ENCODE data around the gene DRAP1.
"Not testable (repeated sequence)": the region's sequence is repeated elsewhere in the genome, so short reads cannot be mapped to it uniquely, and the experiment has no call there.

Gene DRAP1

DNA sequence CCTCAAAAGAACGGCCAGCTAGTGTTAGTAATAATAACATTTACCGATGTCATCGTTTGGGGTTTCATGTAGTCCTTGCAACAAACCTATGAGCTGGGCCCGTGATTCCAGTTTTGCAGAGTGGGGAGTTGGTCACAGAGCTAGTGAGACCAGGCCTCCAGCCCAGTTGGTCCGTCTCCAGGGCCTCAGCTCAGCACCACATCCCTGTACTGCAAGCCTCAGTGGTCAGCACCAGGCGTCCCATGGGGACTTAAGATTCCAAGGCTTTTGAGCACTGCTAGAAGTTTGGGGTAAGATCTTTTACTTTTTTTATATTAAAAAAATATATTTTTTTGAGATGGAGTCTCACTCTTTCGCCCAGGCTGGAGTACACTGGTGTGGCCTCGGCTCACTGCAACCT, 25.0 kb downstream of the DRAP1 start:
- Histone ChIP-seq H3K9ac (ENCODE audit: insufficient read length, low read depth) (no peak overlapping the region), H3K36me3 (ENCODE audit: insufficient read depth, insufficient read length, low read length) (no peaks in the 10 kb centered on the region), H3K9me3 (ENCODE audit: insufficient read depth, low read length) (no peaks in the 10 kb centered on the region), H3K27me3 (ENCODE audit: insufficient read depth, insufficient read length) (no peaks in the 10 kb centered on the region), H3K4me1 (ENCODE audit: insufficient read depth, insufficient read length) (peaks cover 16% of the 10 kb centered on the region), H3K4me3 (ENCODE audit: insufficient read length, low read depth) (no peak overlapping the region)
- DNase-seq (ENCODE audit: low read depth, low spot score): no peak
- TF ChIP-seq ZNF274 (IDR thresholded peaks at IDR 0.05; ENCODE audit: low read depth, low read length): no peak
- TF ChIP-seq YY1 (IDR thresholded peaks at IDR 0.05; ENCODE audit: insufficient read depth, insufficient read length): no peak
- no peak for TF ChIP-seq SUZ12 (IDR thresholded peaks at IDR 0.05; ENCODE audit: extremely low read depth, insufficient read depth, insufficient read length)

DNA sequence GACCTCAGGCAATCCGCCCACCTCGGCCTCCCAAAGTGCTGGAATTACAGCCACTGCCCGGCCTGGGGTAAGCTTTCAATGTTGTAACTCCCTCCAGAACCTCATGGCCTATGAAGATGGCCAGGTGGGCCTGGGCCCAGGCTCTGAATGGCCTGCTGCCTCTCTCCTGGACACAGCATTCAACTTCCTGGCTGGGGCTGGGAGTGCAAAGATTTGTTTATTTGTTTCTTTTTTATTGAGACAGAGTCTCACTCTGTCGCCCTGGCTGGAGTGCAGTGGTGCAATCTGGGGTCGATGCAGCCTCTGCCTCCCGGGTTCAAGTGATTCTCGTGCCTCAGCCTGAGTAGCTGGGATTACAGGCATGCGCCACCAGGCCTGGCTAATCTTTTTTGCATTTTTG, 25.5 kb downstream of the DRAP1 start:
- no peak for DNase-seq (ENCODE audit: low read depth, low spot score)

DNA sequence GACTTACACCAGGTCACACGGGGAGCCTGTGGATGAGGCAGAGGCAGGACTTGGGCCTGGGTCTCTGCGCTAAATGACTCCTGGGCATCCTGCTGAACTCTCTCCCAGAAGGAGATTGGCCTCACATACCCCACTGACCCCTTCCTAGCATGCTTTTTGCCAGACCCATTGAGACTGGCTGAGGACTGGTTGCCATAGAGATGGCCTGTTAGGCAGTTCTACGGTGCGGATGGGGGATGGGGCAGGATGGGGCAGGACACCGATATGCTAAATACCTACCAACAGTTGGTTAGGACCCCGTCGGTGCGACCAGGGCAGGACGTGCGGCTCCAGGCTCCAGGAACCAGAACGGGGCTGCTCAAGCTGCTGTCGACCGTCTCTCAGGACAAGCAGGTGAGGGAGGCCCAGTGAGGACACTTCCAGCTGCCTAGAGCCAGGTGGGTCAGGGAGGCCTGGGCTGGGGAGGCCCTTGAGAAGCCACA, 26.2 kb downstream of the DRAP1 start, which contains the start of gene TSGA10IP:
TSS of gene TSGA10IP (plus strand) at position 51 of the 482 bp plus-strand sequence. CDS start at position 247, 196 bp downstream.
- DNase-seq (ENCODE audit: low read depth, low spot score): peak; percentile 83
- H3K9ac ChIP-seq (ENCODE audit: insufficient read length, low read depth): peak within 1 kb of the TSS; percentile 75
- peaks cover 16% of the 10 kb centered on the region for H3K4me1 ChIP-seq (ENCODE audit: insufficient read depth, insufficient read length)
- no peaks in the 10 kb centered on the region for H3K27me3 ChIP-seq (ENCODE audit: insufficient read depth, insufficient read length)
- no peaks in the 10 kb centered on the region for H3K9me3 ChIP-seq (ENCODE audit: insufficient read depth, low read length)
- no peak for TF ChIP-seq SUZ12 (IDR thresholded peaks at IDR 0.05; ENCODE audit: extremely low read depth, insufficient read depth, insufficient read length)
- TF ChIP-seq YY1 (IDR thresholded peaks at IDR 0.05; ENCODE audit: insufficient read depth, insufficient read length): no peak
- no peak for TF ChIP-seq ZNF274 (IDR thresholded peaks at IDR 0.05; ENCODE audit: low read depth, low read length)
- H3K4me3 ChIP-seq (ENCODE audit: insufficient read length, low read depth): peak within 1 kb of the TSS; percentile 48
- H3K36me3 ChIP-seq (ENCODE audit: insufficient read depth, insufficient read length, low read length): no peaks in the 10 kb centered on the region

More for the DNA sequence above, 25.5 kb downstream of the DRAP1 start:
- Histone ChIP-seq H3K4me3 (ENCODE audit: insufficient read length, low read depth) (no peak overlapping the region), H3K9ac (ENCODE audit: insufficient read length, low read depth) (no peak overlapping the region), H3K36me3 (ENCODE audit: insufficient read depth, insufficient read length, low read length) (no peaks in the 10 kb centered on the region), H3K27me3 (ENCODE audit: insufficient read depth, insufficient read length) (no peaks in the 10 kb centered on the region), H3K4me1 (ENCODE audit: insufficient read depth, insufficient read length) (peaks cover 16% of the 10 kb centered on the region), H3K9me3 (ENCODE audit: insufficient read depth, low read length) (no peaks in the 10 kb centered on the region)
- TF ChIP-seq ZNF274 (IDR thresholded peaks at IDR 0.05; ENCODE audit: low read depth, low read length) (no peak), YY1 (IDR thresholded peaks at IDR 0.05; ENCODE audit: insufficient read depth, insufficient read length) (no peak), SUZ12 (IDR thresholded peaks at IDR 0.05; ENCODE audit: extremely low read depth, insufficient read depth, insufficient read length) (no peak)

DNA sequence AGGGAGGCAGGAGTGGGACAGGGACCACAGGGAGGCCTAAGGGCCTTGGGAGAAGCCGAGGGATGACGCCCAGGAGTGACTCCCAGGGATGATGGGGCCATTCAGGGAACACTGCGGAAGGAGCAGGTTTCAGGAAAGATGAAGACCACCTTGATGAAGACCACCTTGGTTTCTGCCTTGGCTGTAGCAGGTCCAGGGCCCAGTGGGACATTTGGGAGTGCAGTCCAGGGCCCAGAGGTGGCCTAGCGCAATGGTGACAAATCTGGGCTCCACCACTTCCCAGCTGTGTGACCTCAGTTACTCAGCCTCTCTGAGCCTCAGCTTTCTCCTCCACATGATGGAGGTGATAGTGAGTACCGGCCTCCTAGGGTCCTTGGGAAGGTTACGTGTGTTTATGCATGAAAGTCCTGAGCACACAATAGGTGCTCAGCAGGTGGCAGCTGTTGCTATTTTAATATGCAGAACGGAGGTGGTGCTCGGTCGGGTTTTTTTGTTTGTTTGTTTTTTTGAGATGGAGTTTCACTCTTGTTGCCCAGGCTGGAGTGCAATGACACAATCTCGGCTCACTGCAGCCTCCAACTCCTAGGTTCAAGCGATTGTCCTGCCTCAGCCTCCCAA, 26.8 kb downstream of the DRAP1 start:
- TF ChIP-seq SUZ12 (IDR thresholded peaks at IDR 0.05; ENCODE audit: extremely low read depth, insufficient read depth, insufficient read length): no peak
- TF ChIP-seq YY1 (IDR thresholded peaks at IDR 0.05; ENCODE audit: insufficient read depth, insufficient read length): no peak
- no peak for TF ChIP-seq ZNF274 (IDR thresholded peaks at IDR 0.05; ENCODE audit: low read depth, low read length)
- no peaks in the 10 kb centered on the region for H3K36me3 ChIP-seq (ENCODE audit: insufficient read depth, insufficient read length, low read length)
- H3K27me3 ChIP-seq (ENCODE audit: insufficient read depth, insufficient read length): no peaks in the 10 kb centered on the region
- DNase-seq (ENCODE audit: low read depth, low spot score): peak; percentile 72
- H3K9ac ChIP-seq (ENCODE audit: insufficient read length, low read depth): peak overlapping the region; percentile 75
- peaks cover 16% of the 10 kb centered on the region for H3K4me1 ChIP-seq (ENCODE audit: insufficient read depth, insufficient read length)
- H3K4me3 ChIP-seq (ENCODE audit: insufficient read length, low read depth): peak overlapping the region; percentile 48
- no peaks in the 10 kb centered on the region for H3K9me3 ChIP-seq (ENCODE audit: insufficient read depth, low read length)

DNA sequence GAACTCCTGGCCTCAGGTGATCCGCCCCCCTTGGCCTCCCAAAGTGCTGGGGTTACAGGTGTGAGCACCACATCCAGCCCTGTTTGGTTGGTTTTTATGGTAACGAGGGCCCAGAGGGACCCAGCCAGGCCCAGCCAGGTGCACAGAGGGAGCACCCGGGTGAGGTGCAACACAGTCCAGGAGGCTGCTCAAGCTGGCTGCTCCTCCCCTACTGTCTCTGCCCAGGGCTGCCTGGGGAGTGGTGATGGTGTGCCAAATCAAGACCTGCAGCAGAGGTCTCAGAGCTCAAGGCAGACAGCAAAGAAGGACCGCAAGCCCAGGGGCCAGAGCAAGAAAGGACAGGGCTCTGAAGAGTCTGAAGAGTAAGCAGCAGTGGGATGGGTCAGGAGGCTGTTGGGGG, 27.4 kb downstream of the DRAP1 start:
- H3K36me3 ChIP-seq (ENCODE audit: insufficient read depth, insufficient read length, low read length): no peaks in the 10 kb centered on the region
- peak overlapping the region; percentile 3 for H3K4me3 ChIP-seq (ENCODE audit: insufficient read length, low read depth)
- H3K9ac ChIP-seq (ENCODE audit: insufficient read length, low read depth): no peak overlapping the region
- H3K27me3 ChIP-seq (ENCODE audit: insufficient read depth, insufficient read length): no peaks in the 10 kb centered on the region
- H3K9me3 ChIP-seq (ENCODE audit: insufficient read depth, low read length): no peaks in the 10 kb centered on the region
- no peak for TF ChIP-seq YY1 (IDR thresholded peaks at IDR 0.05; ENCODE audit: insufficient read depth, insufficient read length)
- no peak for TF ChIP-seq SUZ12 (IDR thresholded peaks at IDR 0.05; ENCODE audit: extremely low read depth, insufficient read depth, insufficient read length)
- TF ChIP-seq ZNF274 (IDR thresholded peaks at IDR 0.05; ENCODE audit: low read depth, low read length): no peak
- DNase-seq (ENCODE audit: low read depth, low spot score): no peak
- H3K4me1 ChIP-seq (ENCODE audit: insufficient read depth, insufficient read length): peaks cover 14% of the 10 kb centered on the region

DNA sequence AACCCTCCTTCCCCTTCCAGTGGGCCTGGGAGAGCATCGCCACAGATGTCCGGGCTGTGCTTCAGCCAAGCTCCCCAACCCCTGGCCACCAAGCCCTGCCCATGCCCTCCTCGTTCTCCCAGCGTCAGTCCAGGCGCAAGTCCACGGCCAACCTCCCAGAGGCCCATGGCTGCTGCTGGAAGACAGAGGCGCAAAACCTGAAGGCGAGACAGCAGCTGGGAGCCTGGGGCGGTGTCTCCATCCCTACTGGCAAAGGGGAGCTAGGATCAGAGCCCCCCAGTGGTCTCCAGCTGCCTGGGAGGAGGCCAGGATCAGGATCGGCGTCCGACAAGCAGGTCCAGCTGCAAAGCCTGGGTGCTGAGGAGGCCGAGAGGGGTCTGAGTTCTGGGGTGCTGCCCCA, 27.9 kb downstream of the DRAP1 start:
- TF ChIP-seq ZNF274 (IDR thresholded peaks at IDR 0.05; ENCODE audit: low read depth, low read length) (no peak), YY1 (IDR thresholded peaks at IDR 0.05; ENCODE audit: insufficient read depth, insufficient read length) (no peak), SUZ12 (IDR thresholded peaks at IDR 0.05; ENCODE audit: extremely low read depth, insufficient read depth, insufficient read length) (no peak)
- no peak for DNase-seq (ENCODE audit: low read depth, low spot score)
- peak overlapping the region; percentile 24 for H3K9ac ChIP-seq (ENCODE audit: insufficient read length, low read depth)
- peaks cover 12% of the 10 kb centered on the region for H3K4me1 ChIP-seq (ENCODE audit: insufficient read depth, insufficient read length)
- H3K9me3 ChIP-seq (ENCODE audit: insufficient read depth, low read length): no peaks in the 10 kb centered on the region
- peak overlapping the region; percentile 3 for H3K4me3 ChIP-seq (ENCODE audit: insufficient read length, low read depth)
- no peaks in the 10 kb centered on the region for H3K27me3 ChIP-seq (ENCODE audit: insufficient read depth, insufficient read length)
- no peaks in the 10 kb centered on the region for H3K36me3 ChIP-seq (ENCODE audit: insufficient read depth, insufficient read length, low read length)

DNA sequence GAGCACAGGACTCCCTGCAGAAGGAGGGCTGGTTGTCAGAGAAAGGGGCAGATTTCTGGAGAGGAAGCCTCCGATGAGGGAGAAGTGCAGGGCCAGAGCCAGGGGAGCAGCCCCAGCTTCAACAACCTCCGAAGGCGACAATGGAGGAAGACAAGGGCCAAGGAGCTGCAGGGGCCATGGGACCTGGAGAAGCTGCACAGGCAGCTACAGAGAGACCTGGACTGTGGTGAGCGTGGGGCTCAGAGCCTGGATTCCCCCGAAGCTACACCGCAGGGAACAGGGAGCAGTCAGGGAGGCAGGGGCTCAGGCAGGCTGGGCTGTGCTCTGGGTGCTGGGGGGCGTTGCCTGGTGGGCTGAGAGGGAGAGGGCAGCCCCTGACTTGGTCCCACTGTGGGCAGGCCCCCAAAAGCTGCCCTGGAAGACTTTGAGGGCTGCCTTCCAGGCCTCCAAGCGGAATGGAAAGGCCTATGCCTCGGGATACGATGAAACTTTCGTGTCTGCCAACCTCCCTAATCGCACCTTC, 28.4 kb downstream of the DRAP1 start:
- TF ChIP-seq SUZ12 (IDR thresholded peaks at IDR 0.05; ENCODE audit: extremely low read depth, insufficient read depth, insufficient read length): no peak
- TF ChIP-seq YY1 (IDR thresholded peaks at IDR 0.05; ENCODE audit: insufficient read depth, insufficient read length): no peak
- no peak for TF ChIP-seq ZNF274 (IDR thresholded peaks at IDR 0.05; ENCODE audit: low read depth, low read length)
- no peaks in the 10 kb centered on the region for H3K9me3 ChIP-seq (ENCODE audit: insufficient read depth, low read length)
- H3K4me3 ChIP-seq (ENCODE audit: insufficient read length, low read depth): no peak overlapping the region
- H3K4me1 ChIP-seq (ENCODE audit: insufficient read depth, insufficient read length): peaks cover 12% of the 10 kb centered on the region
- DNase-seq (ENCODE audit: low read depth, low spot score): no peak
- peak overlapping the region; percentile 24 for H3K9ac ChIP-seq (ENCODE audit: insufficient read length, low read depth)
- no peaks in the 10 kb centered on the region for H3K27me3 ChIP-seq (ENCODE audit: insufficient read depth, insufficient read length)
- no peaks in the 10 kb centered on the region for H3K36me3 ChIP-seq (ENCODE audit: insufficient read depth, insufficient read length, low read length)

DNA sequence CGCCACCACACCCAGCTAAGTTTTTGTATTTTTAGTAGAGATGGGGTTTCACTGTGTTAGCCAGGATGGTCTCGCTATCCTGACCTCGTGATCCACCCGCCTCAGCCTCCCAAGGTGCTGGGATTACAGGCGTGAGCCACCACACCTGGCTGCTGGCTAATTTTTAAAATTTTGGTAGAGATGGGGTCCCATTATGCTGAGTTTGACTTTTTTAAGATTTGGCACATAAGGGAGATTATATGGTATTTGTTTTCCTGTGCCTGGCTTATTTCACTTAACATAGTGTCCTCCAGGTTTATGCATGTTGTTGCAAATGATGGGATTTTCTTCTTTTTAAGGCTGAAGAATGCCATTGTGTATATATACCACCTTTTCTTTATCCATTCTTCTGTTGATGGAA, 31.5 kb downstream of the DRAP1 start:
- not testable (repeated sequence) for H3K27me3 ChIP-seq (ENCODE audit: insufficient read depth, insufficient read length); H3K36me3 ChIP-seq (ENCODE audit: insufficient read depth, insufficient read length, low read length); H3K9ac ChIP-seq (ENCODE audit: insufficient read length, low read depth); H3K4me3 ChIP-seq (ENCODE audit: insufficient read length, low read depth); DNase-seq (ENCODE audit: low read depth, low spot score); H3K9me3 ChIP-seq (ENCODE audit: insufficient read depth, low read length)
- peaks cover 18% of the 10 kb centered on the region for H3K4me1 ChIP-seq (ENCODE audit: insufficient read depth, insufficient read length)

DNA sequence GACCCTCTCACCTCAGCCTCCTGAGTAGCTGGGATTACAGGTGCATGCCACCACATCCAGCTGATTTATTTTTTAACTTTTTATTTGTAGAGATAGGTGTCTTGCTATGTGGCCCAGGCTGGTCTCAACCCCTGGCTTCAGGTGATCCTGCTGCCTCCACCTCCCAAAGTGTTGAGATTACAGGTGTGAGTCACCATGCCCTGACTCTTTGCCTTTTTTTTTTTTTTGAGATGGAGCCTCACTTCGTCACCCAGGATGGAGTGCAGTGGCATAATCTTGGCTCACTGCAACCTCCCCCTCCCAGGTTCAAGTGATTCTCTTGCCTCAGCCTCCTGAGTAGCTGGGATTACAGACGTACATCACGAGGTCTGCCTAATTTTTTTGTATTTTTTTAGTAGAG, 32.4 kb downstream of the DRAP1 start:
- peaks cover 16% of the 10 kb centered on the region for H3K4me1 ChIP-seq (ENCODE audit: insufficient read depth, insufficient read length)
- not testable (repeated sequence) for DNase-seq (ENCODE audit: low read depth, low spot score); H3K36me3 ChIP-seq (ENCODE audit: insufficient read depth, insufficient read length, low read length); H3K4me3 ChIP-seq (ENCODE audit: insufficient read length, low read depth); H3K27me3 ChIP-seq (ENCODE audit: insufficient read depth, insufficient read length); H3K9me3 ChIP-seq (ENCODE audit: insufficient read depth, low read length); H3K9ac ChIP-seq (ENCODE audit: insufficient read length, low read depth)
